NCI-H1694 treated with DMSO at 0.1 percent for 48 hours (cell line): ENCODE results near the gene FMN2.

Experiments
- DNase-seq: peaks from one replicate; lab custom pipeline; 2025; lab: John Stamatoyannopoulos, UW

The FMN2 gene

GRCh38 chr1:240098534-240098933, 6.9 kb downstream of the FMN2 start:
- DNase-seq, result no peak

- no peak for DNase-seq
Observed at GRCh38 chr1:240099329-240099728, 7.6 kb downstream of the FMN2 start.

GRCh38 chr1:240099748-240100147, 8.1 kb downstream of the FMN2 start:
- no peak for DNase-seq

DNA sequence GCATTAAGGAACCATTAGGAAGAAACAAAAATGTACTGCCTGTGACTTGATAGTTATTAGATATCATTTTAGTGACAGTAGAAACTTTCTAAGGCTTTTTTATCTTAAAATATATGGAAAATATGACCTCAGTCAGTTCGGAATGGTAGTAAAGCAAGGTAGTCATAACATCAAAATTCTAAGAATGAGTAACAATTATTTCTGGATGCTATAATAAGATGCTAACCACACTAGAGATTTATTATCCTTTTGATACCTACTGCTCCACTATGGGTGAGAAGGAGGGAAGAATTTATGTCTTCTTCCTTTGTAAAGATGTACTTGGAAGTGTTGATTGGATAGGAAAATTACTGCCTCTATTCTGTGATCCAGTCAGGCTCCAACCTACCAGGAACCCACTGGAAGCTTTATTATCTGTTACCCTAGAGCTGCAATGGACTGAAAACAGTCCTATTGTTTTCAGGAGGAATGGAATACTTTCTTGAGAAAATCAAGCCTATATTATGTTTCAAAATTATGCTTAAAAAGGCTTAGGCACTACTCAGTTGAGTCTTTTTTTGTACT, 8.8 kb downstream of the FMN2 start:
- DNase-seq, result no peak

- no peak for DNase-seq
Observed at GRCh38 chr1:240101306-240101705, 9.6 kb downstream of the FMN2 start.

- DNase-seq, result no peak
Observed at GRCh38 chr1:240101737-240102136, 10.1 kb downstream of the FMN2 start.

GRCh38 chr1:240104672-240105071, 13.0 kb downstream of the FMN2 start:
- DNase-seq, result no peak

DNA sequence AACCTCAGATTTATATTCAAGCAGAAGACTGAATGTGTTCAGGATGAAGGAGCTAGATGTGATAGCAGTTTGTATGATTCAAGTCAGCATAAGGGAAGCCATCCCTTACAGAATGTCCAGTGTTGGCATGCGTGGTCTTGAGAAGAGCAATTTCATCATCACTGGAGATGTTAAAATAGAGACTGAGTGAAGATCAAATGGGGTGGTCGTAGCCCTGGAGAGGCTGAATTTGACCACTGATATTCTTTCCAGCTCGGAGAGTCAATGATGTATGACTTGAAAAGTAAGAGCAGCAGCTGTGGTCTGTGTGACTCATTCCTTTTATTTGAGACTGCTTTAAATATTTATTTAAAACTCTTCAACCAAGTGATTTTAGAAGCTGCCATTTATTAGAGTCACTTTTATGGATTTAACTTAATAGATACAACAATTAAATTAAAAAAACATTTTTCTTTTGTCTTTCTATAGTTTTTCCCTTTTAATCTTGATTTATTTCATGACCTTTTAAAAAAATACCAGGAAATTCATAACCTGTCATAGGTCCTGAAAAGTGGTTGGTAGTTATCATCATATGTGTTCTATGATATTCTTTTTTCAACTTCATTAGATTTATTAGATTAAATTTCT, 15.5 kb downstream of the FMN2 start:
- DNase-seq, result no peak

GRCh38 chr1:240109130-240109529, 17.4 kb downstream of the FMN2 start:
- no peak for DNase-seq

DNA sequence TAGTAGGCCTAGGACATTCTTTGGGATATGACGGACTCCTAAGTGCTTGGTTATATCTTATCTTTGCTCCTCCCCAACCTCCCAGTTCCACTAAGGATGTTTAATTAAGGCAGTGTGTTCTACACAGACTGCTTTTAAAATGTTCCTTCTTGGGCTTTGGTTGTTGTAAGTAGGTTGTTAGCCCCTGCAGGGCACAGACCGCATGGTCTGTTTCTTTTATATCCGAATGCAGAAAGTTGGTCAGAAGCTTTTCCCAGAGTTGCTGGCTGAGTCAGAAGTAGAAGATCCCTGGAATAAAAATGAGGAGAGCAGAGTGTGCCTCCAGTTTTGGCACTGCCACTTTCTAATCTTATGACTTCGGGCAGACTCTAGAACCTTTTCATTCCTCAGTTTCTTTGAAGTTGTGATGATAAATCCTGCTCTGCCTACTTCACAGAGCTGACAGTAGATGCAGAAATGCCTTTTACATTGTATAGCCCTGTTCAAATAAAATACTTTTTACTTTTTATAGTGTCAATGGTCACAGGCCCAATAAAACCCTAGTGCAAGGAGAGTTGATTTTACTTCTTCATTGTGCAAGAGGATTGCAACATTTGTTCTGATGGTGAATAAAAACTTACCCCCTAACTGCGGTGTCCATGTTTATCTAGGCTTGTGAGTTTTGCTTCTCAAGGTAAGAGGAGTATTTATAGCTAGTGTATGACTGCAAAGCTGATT, 18.4 kb downstream of the FMN2 start:
- no peak for DNase-seq

GRCh38 chr1:240111558-240111957, 19.9 kb downstream of the FMN2 start:
- no peak for DNase-seq

GRCh38 chr1:240114222-240114621, 22.5 kb downstream of the FMN2 start:
- DNase-seq, result no peak

- DNase-seq, result no peak
Observed at GRCh38 chr1:240115831-240116230, 24.1 kb downstream of the FMN2 start.

DNA sequence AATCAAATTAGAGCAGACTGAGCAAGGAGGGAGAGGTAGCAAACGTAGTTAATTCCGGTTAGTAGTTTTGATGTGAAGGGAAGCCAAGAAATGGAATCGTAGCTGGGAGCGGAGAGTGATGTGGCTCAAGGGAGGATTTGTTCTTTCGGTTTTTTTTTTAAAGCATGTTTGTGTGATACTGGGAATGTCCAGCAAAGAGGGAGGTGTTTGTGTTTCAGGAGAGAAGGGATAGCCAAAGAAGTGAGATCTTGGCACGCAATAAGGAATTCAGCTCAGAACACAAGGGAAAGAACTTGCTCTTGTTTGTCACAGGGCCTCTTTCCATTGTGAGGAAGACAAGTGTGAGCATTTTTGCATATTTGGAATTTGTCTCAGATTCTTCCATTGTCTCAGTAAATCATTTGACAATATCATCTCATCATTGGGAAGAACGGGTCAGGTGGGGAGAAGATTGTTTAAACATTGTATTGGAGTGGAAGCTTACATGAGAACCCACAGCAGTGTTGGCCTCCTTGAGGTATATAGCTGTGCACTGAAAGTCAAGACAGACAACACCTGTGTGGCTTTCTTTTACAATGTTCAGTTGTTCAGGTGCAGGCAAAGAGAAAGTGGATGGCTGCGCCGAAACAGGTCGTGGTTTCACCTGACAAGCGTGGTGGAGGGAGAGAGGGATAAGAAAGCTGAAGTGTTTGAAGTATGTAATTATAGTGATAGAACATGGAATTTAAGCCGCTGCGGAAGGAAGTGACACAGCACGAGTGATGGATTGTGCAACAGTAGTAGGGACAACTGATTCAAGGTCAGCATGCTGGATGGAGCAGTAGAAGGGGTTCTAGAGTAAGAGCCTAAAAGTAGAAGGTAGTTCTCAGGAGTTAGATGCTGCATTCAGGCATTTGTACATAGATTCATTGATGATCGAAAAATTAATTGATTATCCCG, 25.4 kb downstream of the FMN2 start:
- DNase-seq, result no peak

DNA sequence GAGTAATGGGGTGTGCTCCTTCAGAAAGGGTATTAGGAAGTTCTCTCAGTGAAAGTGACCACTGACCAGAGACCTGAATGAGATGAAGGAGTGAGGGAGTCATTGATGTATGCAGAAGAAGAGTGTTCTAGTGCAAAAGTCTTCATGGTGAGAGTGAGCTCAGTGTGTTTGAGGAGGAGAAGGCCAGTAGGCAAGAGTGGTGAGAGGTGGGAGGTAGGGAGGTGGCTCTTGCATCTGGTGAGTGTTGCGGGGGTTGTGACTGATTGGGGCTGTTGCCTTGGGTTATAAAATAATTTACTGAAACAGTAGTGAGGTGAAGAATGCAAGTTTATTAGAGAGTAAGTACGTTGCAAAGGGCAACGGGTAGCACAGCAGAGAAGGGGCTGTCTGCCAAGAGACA, 26.2 kb downstream of the FMN2 start:
- no peak for DNase-seq

- no peak for DNase-seq
Observed at GRCh38 chr1:240122639-240123613, 31.2 kb downstream of the FMN2 start.

GRCh38 chr1:240126821-240127220, 35.1 kb downstream of the FMN2 start:
- no peak for DNase-seq

- DNase-seq, result no peak
Observed at GRCh38 chr1:240128366-240128765, 36.7 kb downstream of the FMN2 start.

GRCh38 chr1:240134113-240134512, 42.4 kb downstream of the FMN2 start:
- DNase-seq, result no peak

GRCh38 chr1:240134596-240134995, 42.9 kb downstream of the FMN2 start:
- DNase-seq, result no peak

GRCh38 chr1:240136402-240136801, 44.7 kb downstream of the FMN2 start:
- no peak for DNase-seq
